ENCODE results near the gene TIMMDC1.
"Not testable (repeated sequence)": the region's sequence is repeated elsewhere in the genome, so short reads cannot be mapped to it uniquely, and the experiment has no call there.

DNA sequence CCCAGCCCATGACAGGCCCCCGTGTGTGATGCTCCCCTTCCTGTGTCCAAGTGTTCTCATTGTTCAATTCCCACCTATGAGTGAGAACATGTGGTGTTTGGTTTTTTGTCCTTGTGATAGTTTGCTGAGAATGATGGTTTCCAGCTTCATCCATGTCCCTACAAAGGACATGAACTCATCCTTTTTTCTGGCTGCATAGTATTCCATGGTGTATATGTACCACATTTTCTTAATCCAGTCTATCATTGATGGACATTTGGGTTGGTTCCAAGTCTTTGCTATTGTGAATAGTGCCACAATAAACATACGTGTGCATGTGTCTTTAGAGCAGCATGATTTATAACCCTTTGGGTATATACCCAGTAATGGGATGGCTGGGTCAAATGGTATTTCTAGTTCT is 65.0 kb downstream of the TIMMDC1 start:
- TF ChIP-seq, protein P1, sequence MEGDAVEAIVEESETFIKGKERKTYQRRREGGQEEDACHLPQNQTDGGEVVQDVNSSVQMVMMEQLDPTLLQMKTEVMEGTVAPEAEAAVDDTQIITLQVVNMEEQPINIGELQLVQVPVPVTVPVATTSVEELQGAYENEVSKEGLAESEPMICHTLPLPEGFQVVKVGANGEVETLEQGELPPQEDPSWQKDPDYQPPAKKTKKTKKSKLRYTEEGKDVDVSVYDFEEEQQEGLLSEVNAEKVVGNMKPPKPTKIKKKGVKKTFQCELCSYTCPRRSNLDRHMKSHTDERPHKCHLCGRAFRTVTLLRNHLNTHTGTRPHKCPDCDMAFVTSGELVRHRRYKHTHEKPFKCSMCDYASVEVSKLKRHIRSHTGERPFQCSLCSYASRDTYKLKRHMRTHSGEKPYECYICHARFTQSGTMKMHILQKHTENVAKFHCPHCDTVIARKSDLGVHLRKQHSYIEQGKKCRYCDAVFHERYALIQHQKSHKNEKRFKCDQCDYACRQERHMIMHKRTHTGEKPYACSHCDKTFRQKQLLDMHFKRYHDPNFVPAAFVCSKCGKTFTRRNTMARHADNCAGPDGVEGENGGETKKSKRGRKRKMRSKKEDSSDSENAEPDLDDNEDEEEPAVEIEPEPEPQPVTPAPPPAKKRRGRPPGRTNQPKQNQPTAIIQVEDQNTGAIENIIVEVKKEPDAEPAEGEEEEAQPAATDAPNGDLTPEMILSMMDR (IDR thresholded peaks at IDR 0.05 in 8 of 11, conservative IDR thresholded peaks at IDR 0.05 in 3 of 11) = not testable (repeated sequence)
- TF ChIP-seq POLR2A, POLR2AphosphoS5 (IDR thresholded peaks at IDR 0.05): not testable (repeated sequence)

All from spleen (tissue), 7 donors.